SK-N-SH (cell line): ENCODE measurements around the gene SPSB4. TPM values are rescaled to one million over a fixed set of nuclear protein-coding genes. Genes with fewer than 3 reads are reported as not detected.
"Not testable (repeated sequence)": the region's sequence is repeated elsewhere in the genome, so short reads cannot be mapped to it uniquely, and the experiment has no call there.

Experiments used
- CTCF ChIA-PET: fragments of 300-600, 350-600 bp; formaldehyde crosslinking; extraction: SDS; loops from one replicate; lab custom pipeline; 2021; lab: Yijun Ruan, JAX
- POLR2A ChIA-PET: fragments of 350-600 bp; sonication (Branson Sonifier 250); formaldehyde crosslinking; extraction: SDS; loops from one replicate; lab custom pipeline; 2020; ENCODE audit warnings: antibody characterized with exemption, inconsistent platforms; lab: Yijun Ruan, JAX
- DNase-seq: peaks from one replicate; pipeline ENCODE4 v3.0.0; 2012
- H2AFZ ChIP-seq: fragments of 200-600 bp; sonication (generic); 2 replicates; pipeline ENCODE4 v1.8.1; 2016; ENCODE audit warnings: antibody characterized with exemption, mild to moderate bottlenecking, low read depth
- H3F3A ChIP-seq: fragments of 200-600 bp; sonication (generic); replicated peaks from 2 replicates; pipeline ENCODE3; 2016; ENCODE audit warnings: antibody characterized with exemption, mild to moderate bottlenecking; ENCODE audit not compliant: insufficient read depth
- H3K27ac ChIP-seq, 2 experiments: fragments of 200-500 bp in 1 of 2; fragments of 200-600 bp in 1 of 2; sonication (Bioruptor generic) in 1 of 2; sonication (generic), shearing (Covaris generic) in 1 of 2; 2 replicates each; pipeline versions ENCODE4 v1.5.1 to v1.6.1; 2014 to 2016; ENCODE audit warnings: low read depth in 2 of 2, inconsistent platforms in 1 of 2, low read length in 1 of 2, mild to moderate bottlenecking in 1 of 2, mixed read lengths in 1 of 2
- H3K27me3 ChIP-seq: fragments of 200-600 bp; sonication (generic), shearing (Covaris generic); 2 replicates; pipeline ENCODE4 v1.6.1; 2016; ENCODE audit warnings: mixed run types; ENCODE audit not compliant: insufficient read depth
- H3K36me3 ChIP-seq, 2 experiments: fragments of 200-500 bp in 1 of 2; fragments of 200-600 bp in 1 of 2; sonication (Bioruptor generic) in 1 of 2; sonication (generic) in 1 of 2; replicated peaks in 1 of 2; 2 replicates each; pipeline versions ENCODE3 to v1.5.1; 2014 to 2016; ENCODE audit warnings: low read length in 1 of 2, mild to moderate bottlenecking in 1 of 2; ENCODE audit not compliant: insufficient read depth in 2 of 2, control insufficient read depth in 1 of 2
- H3K4me1 ChIP-seq, 2 experiments: fragments of 200-500 bp in 1 of 2; fragments of 200-600 bp in 1 of 2; sonication (Bioruptor generic) in 1 of 2; sonication (generic), shearing (Covaris generic) in 1 of 2; 2 replicates each; pipeline versions ENCODE4 v1.5.1 to v1.6.1; 2014 to 2016; ENCODE audit warnings: low read depth in 1 of 2, low read length in 1 of 2, mixed run types in 1 of 2; ENCODE audit not compliant: insufficient read depth in 2 of 2, control insufficient read depth in 1 of 2
- H3K4me2 ChIP-seq: fragments of 200-600 bp; sonication (generic), shearing (Covaris generic); 2 replicates; pipeline ENCODE4 v1.6.1; 2017; ENCODE audit warnings: mixed run types
- H3K4me3 ChIP-seq, 2 experiments: fragments of 200-500 bp in 1 of 2; fragments of 200-600 bp in 1 of 2; sonication (Bioruptor generic) in 1 of 2; sonication (generic), shearing (Covaris generic) in 1 of 2; 2 replicates each; pipeline versions ENCODE4 v1.5.1 to v1.8.1; 2014 to 2016; ENCODE audit warnings: low read depth in 2 of 2, inconsistent platforms in 1 of 2, low read length in 1 of 2, mild to moderate bottlenecking in 1 of 2, mixed read lengths in 1 of 2, moderate library complexity in 1 of 2
- H3K79me2 ChIP-seq: fragments of 200-600 bp; sonication (generic); 2 replicates; pipeline ENCODE4 v1.8.1; 2017; ENCODE audit warnings: mild to moderate bottlenecking; ENCODE audit not compliant: insufficient read depth
- H3K9ac ChIP-seq: fragments of 200-600 bp; sonication (generic); 2 replicates; pipeline ENCODE4 v1.6.1; 2017; ENCODE audit warnings: mixed run types
- H3K9me2 ChIP-seq: fragments of 200-600 bp; sonication (generic); 2 replicates; pipeline ENCODE4 v1.6.1; 2017; ENCODE audit warnings: mixed run types
- H3K9me3 ChIP-seq: fragments of 200-600 bp; sonication (generic); 2 replicates; pipeline ENCODE4 v1.6.1; 2017; ENCODE audit warnings: mixed run types, mild to moderate bottlenecking, moderate library complexity
- H4K20me1 ChIP-seq: fragments of 200-600 bp; sonication (generic); 2 replicates; pipeline ENCODE4 v1.6.1; 2017; ENCODE audit warnings: mild to moderate bottlenecking, mixed run types; ENCODE audit not compliant: insufficient read depth
- IRF3 ChIP-seq: fragments of 150-350 bp; IDR thresholded peaks from 2 replicates; pipeline ENCODE4 v1.6.1; 2016; ENCODE audit warnings: mild to moderate bottlenecking, low read depth, low read length
- WGBS: methylation state at CpG from one replicate; pipeline ENCODE4 v1.1.6; 2017; ENCODE audit warnings: low lambda C conversion rate; 5-methylcytosine and 5-hydroxymethylcytosine counted together
- polyA plus RNA-seq, 3 experiments: library from polyadenylated mRNA; depleted of rRNA; stranded (reverse); fragments of >200 nt; gene quantifications; 2 replicates each; pipeline ENCODE4 v1.2.3, GENCODE V29; 2012

The SPSB4 gene
- polyA plus RNA-seq, 1 of the 3 experiments (the other 2 are of a cell fraction) = 0.10 TPM

GRCh38 chr3:141015481-141015880, 35.7 kb upstream of the SPSB4 start:
- Histone ChIP-seq H3K9me2 (no peaks in the 10 kb centered on the region), H3K4me3 (no peak overlapping the region), H3K9ac (no peak overlapping the region), H3K36me3 (no peaks in the 10 kb centered on the region), H4K20me1 (no peaks in the 10 kb centered on the region), H3K4me1 (no peaks in the 10 kb centered on the region; a peak in 1 of 4 replicates), H3F3A (no peaks in the 10 kb centered on the region), H3K79me2 (no peaks in the 10 kb centered on the region), H3K27ac (no peak overlapping the region), H2AFZ (no peak overlapping the region), H3K4me2 (no peak overlapping the region), H3K9me3 (no peaks in the 10 kb centered on the region), H3K27me3 (no peaks in the 10 kb centered on the region)
- ChIA-PET CTCF (interaction anchor here (0.8 to 9.8 kb wide), 4 partner anchors 16 to 177 kb away, joined by 4 to 107 read pairs (median 8); no protein-coding TSS in a partner anchor), POLR2A (no interaction called here)
- DNase-seq = no peak
- TF ChIP-seq IRF3 = no peak
- 56% methylated on average over 3 of the region's 3 CpGs for WGBS

DNA sequence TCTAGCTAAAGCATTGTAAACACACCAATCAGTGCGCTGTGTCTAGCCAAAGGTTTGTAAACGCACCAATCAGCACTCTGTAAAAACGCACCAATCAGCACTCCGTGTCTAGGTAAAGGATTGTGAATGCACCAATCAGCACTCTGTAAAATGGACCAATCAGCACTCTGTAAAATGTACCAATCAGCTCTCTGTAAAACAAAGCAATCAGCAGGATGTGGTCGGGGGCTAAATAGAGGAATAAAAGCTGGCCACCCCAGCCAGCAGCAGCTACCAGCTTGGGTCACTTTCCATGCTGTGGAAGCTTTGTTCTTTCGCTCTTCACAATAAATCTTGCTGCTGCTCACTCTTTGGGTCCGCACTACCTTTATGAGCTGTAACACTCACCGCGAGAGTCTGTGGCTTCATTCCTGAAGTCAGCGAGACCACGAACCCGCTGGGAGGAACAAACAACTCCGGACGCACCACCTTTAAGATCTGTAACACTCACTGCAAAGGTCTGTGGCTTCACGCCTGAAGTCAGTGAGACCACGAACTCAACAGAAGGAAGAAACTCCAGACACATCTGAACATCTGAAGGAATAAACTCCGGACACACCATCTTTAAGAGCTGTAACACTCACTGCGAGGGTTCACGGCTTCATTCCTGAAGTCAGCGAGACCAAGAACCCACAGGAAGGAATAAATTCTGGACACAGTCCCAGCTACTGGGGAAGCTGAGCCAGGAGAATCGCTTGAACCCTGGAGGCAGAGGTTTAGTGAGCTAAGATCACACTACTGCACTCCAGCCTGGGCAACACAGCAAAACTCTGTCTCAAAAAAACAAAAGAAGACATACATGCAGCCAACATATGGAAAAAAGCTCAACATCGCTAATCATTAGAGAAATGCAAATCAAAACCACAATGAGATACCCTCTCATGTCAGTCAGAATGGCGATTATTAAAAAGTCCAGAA, 33.5 kb upstream of the SPSB4 start:
- H4K20me1 ChIP-seq, H3K27ac ChIP-seq, H3K27me3 ChIP-seq, H3K9me2 ChIP-seq, H3K9me3 ChIP-seq, H3K4me3 ChIP-seq, POLR2A ChIA-PET, H3F3A ChIP-seq, H3K4me2 ChIP-seq, H3K79me2 ChIP-seq, H3K36me3 ChIP-seq, H3K9ac ChIP-seq, H3K4me1 ChIP-seq, DNase-seq, H2AFZ ChIP-seq: not testable (repeated sequence)
- CTCF ChIA-PET = interaction anchor here (0.9 to 1.8 kb wide), 7 partner anchors 10 to 175 kb away, joined by 3 to 7 read pairs (median 3); no protein-coding TSS in a partner anchor
- WGBS = 61% methylated on average over 20 of the region's 23 CpGs

GRCh38 chr3:141019244-141019643, 31.9 kb upstream of the SPSB4 start:
- Histone ChIP-seq H3K9me2 (no peaks in the 10 kb centered on the region), H4K20me1 (no peaks in the 10 kb centered on the region), H3K9me3 (no peaks in the 10 kb centered on the region), H3K36me3 (no peaks in the 10 kb centered on the region), H3K79me2 (no peaks in the 10 kb centered on the region), H3K9ac (no peak overlapping the region), H3K4me1 (no peaks in the 10 kb centered on the region), H3K4me2 (no peak overlapping the region), H3K27me3 (no peaks in the 10 kb centered on the region), H3K27ac (no peak overlapping the region), H2AFZ (no peak overlapping the region), H3F3A (no peaks in the 10 kb centered on the region), H3K4me3 (no peak overlapping the region)
- 88% methylated on average over 14 of the region's 19 CpGs for WGBS
- no peak for DNase-seq
- POLR2A ChIA-PET = no interaction called here
- no peak for TF ChIP-seq IRF3
- CTCF ChIA-PET = interaction anchor here (1.1 to 1.4 kb wide), 3 partner anchors 11 to 86 kb away, joined by 3 to 6 read pairs (median 3); partner anchors contain the start of gene SPSB4
